ENCODE data around the gene GPR27.

DNA sequence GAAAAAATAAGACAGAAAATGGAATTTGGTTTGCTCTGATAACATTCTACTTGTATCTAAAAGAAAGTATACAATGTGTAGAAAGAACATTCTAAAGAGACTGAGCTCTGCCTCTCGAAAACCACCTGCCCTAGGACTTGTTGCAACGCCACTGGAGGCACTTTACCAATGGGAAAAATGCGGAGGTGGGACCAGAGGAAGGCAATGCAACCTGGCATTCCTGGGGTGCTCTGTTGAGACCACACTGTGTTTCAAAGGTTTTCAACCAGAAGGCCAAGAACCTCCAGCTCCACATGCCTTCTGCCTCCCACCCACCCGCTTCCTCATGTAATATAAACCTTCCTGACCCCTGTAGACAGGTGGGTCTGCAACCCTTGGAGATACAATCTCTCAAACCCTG lies 26.8 kb downstream of the GPR27 start:
- TF ChIP-seq GATA3 (IDR thresholded peaks at IDR 0.05; ENCODE audit: low read depth, low read length) (no peak), GATA2 (IDR thresholded peaks at IDR 0.05; ENCODE audit: low read depth, low read length) (no peak)

Measured in SH-SY5Y (cell line).